Esophagus muscularis mucosa (tissue), 4 donors: Measurements from ENCODE around the gene EMCN. TPM values are rescaled to one million over a fixed set of nuclear protein-coding genes. Genes with fewer than 3 reads are reported as not detected.
"Not testable (repeated sequence)": the region's sequence is repeated elsewhere in the genome, so short reads cannot be mapped to it uniquely, and the experiment has no call there.

Experiments used
- DNase-seq: peaks from one replicate; pipeline ENCODE4 v3.0.0-alpha.2; 2017; ENCODE audit errors: extremely low spot score
- H3K27ac ChIP-seq, 4 donors: fragments of 200-600 bp; sonication (generic); replicated peaks in 1 of 4; 1 replicate in 3 of 4; 2 replicates in 1 of 4; pipeline ENCODE4 v1.5.1; 2016 to 2019; ENCODE audit warnings: mild to moderate bottlenecking in 1 of 4
- H3K27me3 ChIP-seq, 4 donors: fragments of 200-600 bp; sonication (generic); one replicate each; pipeline versions ENCODE4 v1.5.1 to v1.6.0; 2016 to 2019
- H3K36me3 ChIP-seq, 4 donors: fragments of 200-600 bp; sonication (generic); one replicate each; pipeline ENCODE4 v1.5.1; 2016 to 2019
- H3K4me1 ChIP-seq, 4 donors: fragments of 200-600 bp; sonication (generic); one replicate each; pipeline ENCODE4 v1.5.1; 2016 to 2019
- H3K4me3 ChIP-seq, 4 donors: fragments of 200-600 bp; sonication (generic); 1 replicate in 2 of 4; 2 replicates in 2 of 4; pipeline ENCODE4 v1.5.1; 2016 to 2019; ENCODE audit warnings: mild to moderate bottlenecking in 4 of 4, moderate library complexity in 1 of 4
- H3K9me3 ChIP-seq, 4 donors: fragments of 200-600 bp; sonication (generic); 1 replicate in 3 of 4; 2 replicates in 1 of 4; pipeline ENCODE4 v1.5.1; 2016 to 2019
- CTCF ChIP-seq, 3 experiments: fragments of 200-600 bp in 2 of 3; fragments of 450-650 bp in 1 of 3; sonication (generic) in 2 of 3; IDR thresholded peaks; one replicate each; pipeline ENCODE4 v1.5.1; 2017 to 2019; ENCODE audit warnings: antibody characterized with exemption in 3 of 3, mild to moderate bottlenecking in 2 of 3, moderate library complexity in 1 of 3
- EP300 ChIP-seq: sonication (generic); formaldehyde crosslinking; IDR thresholded peaks from one replicate; pipeline ENCODE4 v1.6.1; 2017; ENCODE audit warnings: antibody characterized with exemption
- POLR2A ChIP-seq: fragments of 450-650 bp; IDR thresholded peaks from one replicate; pipeline ENCODE4 v1.6.1; 2017; ENCODE audit warnings: antibody characterized with exemption, moderate library complexity, mild to moderate bottlenecking, low read depth
- POLR2AphosphoS5 ChIP-seq, 2 donors: sonication (generic); formaldehyde crosslinking; IDR thresholded peaks; one replicate each; pipeline ENCODE4 v1.6.1; 2017; ENCODE audit warnings: antibody characterized with exemption in 2 of 2
- WGBS: methylation state at CpG from one replicate; pipeline ENCODE4 v1.1.5; 2018; 5-methylcytosine and 5-hydroxymethylcytosine counted together
- intact Hi-C: fragments of 100-400 bp; cut with DNase I; formaldehyde crosslinking; loops from one replicate; pipeline ENCODE4 v1.15.1; 2023
- total RNA-seq, 4 donors: library from RNA; depleted of rRNA; stranded (reverse); fragments of >200 nt; gene quantifications; one replicate each; pipeline versions ENCODE4 v1.1.0 to v1.2.1, GENCODE V29; 2016

Gene EMCN
- total RNA-seq, 4 donors from 2014 or later = 6.2 to 26.3 (median 16.2) TPM

GRCh38 chr4:100356172-100356571 is 161.7 kb downstream of the EMCN start:
- H3K27me3 ChIP-seq = no peaks in the 10 kb centered on the region
- H3K27ac ChIP-seq = no peak overlapping the region
- H3K4me3 ChIP-seq = no peak overlapping the region
- no peaks in the 10 kb centered on the region for H3K36me3 ChIP-seq
- DNase-seq = no peak
- intact Hi-C loops = no loop called here
- peaks cover 0 to 11% (median 0%) of the 10 kb centered on the region in 4 donors for H3K9me3 ChIP-seq
- H3K4me1 ChIP-seq = peaks cover 0 to 15% (median 0%) of the 10 kb centered on the region in 4 donors
- 80% methylated on average over 1 of the region's 1 CpG for WGBS
- no peak for TF ChIP-seq EP300
- no peak for TF ChIP-seq POLR2AphosphoS5 (IDR thresholded peaks at IDR 0.05)
- TF ChIP-seq CTCF (IDR thresholded peaks at IDR 0.05) = no peak
- TF ChIP-seq POLR2A = no peak

- H3K27me3 ChIP-seq, H3K9me3 ChIP-seq, DNase-seq, H3K4me3 ChIP-seq, intact Hi-C loops, H3K4me1 ChIP-seq, H3K36me3 ChIP-seq, H3K27ac ChIP-seq: not testable (repeated sequence)
- 97% methylated on average over 3 of the region's 3 CpGs for WGBS
Measured at GRCh38 chr4:100352352-100352751, 165.5 kb downstream of the EMCN start.

GRCh38 chr4:100348473-100348872 is 169.3 kb downstream of the EMCN start:
- Histone ChIP-seq H3K9me3 (no peaks in the 10 kb centered on the region), H3K4me3 (no peak overlapping the region), H3K4me1 (no peaks in the 10 kb centered on the region), H3K27ac (no peak overlapping the region), H3K27me3 (no peaks in the 10 kb centered on the region), H3K36me3 (no peaks in the 10 kb centered on the region)
- no peak for TF ChIP-seq POLR2A
- TF ChIP-seq EP300 = no peak
- TF ChIP-seq POLR2AphosphoS5 (IDR thresholded peaks at IDR 0.05) = no peak
- no peak for TF ChIP-seq CTCF (IDR thresholded peaks at IDR 0.05)
- no peak for DNase-seq
- intact Hi-C loops = no loop called here
- WGBS = 87% methylated on average over 3 of the region's 3 CpGs

- WGBS = 92% methylated on average over 1 of the region's 1 CpG
Measured at GRCh38 chr4:100347241-100347640, 170.6 kb downstream of the EMCN start.

GRCh38 chr4:100345585-100345984 is 172.2 kb downstream of the EMCN start:
- Histone ChIP-seq H3K4me1 (no peaks in the 10 kb centered on the region), H3K36me3 (no peaks in the 10 kb centered on the region), H3K27ac (no peak overlapping the region), H3K27me3 (no peaks in the 10 kb centered on the region), H3K4me3 (no peak overlapping the region), H3K9me3 (no peaks in the 10 kb centered on the region)
- TF ChIP-seq POLR2AphosphoS5 (IDR thresholded peaks at IDR 0.05) (no peak), CTCF (IDR thresholded peaks at IDR 0.05) (no peak), POLR2A (no peak), EP300 (no peak)
- no peak for DNase-seq
- intact Hi-C loops = no loop called here

More at GRCh38 chr4:100347241-100347640, 170.6 kb downstream of the EMCN start:
- Histone ChIP-seq H3K27me3 (no peaks in the 10 kb centered on the region), H3K36me3 (no peaks in the 10 kb centered on the region), H3K4me3 (no peak overlapping the region), H3K9me3 (no peaks in the 10 kb centered on the region), H3K27ac (no peak overlapping the region), H3K4me1 (no peaks in the 10 kb centered on the region)
- no peak for DNase-seq
- TF ChIP-seq CTCF (IDR thresholded peaks at IDR 0.05) (no peak), POLR2A (no peak), POLR2AphosphoS5 (IDR thresholded peaks at IDR 0.05) (no peak), EP300 (no peak)
- intact Hi-C loops = no loop called here
